Sigmoid colon (tissue), 4 donors: ENCODE results near the gene DGLUCY.

Experiments used
- CTCF ChIP-seq, 4 experiments: fragments of 450-650 bp in 3 of 4; fragments of 200-600 bp in 1 of 4; IDR thresholded peaks; one replicate each; pipeline ENCODE4 v1.5.1; 2016 to 2019; ENCODE audit warnings: antibody characterized with exemption in 4 of 4, mild to moderate bottlenecking in 3 of 4, moderate library complexity in 2 of 4
- EP300 ChIP-seq, 4 donors: sonication (generic); formaldehyde crosslinking; IDR thresholded peaks; one replicate each; pipeline ENCODE4 v1.6.1; 2017; ENCODE audit warnings: antibody characterized with exemption in 4 of 4
- POLR2AphosphoS5 ChIP-seq, 4 donors: sonication (generic); formaldehyde crosslinking; IDR thresholded peaks; one replicate each; pipeline ENCODE4 v1.6.1; 2017; ENCODE audit warnings: antibody characterized with exemption in 4 of 4

- no peak for TF ChIP-seq POLR2AphosphoS5 (IDR thresholded peaks at IDR 0.05)
- TF ChIP-seq EP300 (IDR thresholded peaks at IDR 0.05): no peak
- TF ChIP-seq CTCF (IDR thresholded peaks at IDR 0.05): no peak
Measured at GRCh38 chr14:91119556-91120311, 5.9 kb downstream of the DGLUCY start.
